GM19238 (cell line): ENCODE measurements around the gene CA4.

ENCODE experiments used
- DNase-seq: peaks from one replicate; pipeline ENCODE4 v3.0.0; 2011; ENCODE audit warnings: low spot score; ENCODE audit not compliant: insufficient read length

The CA4 gene

GRCh38 chr17:60154616-60155426 is 5.0 kb downstream of the CA4 start:
- no peak for DNase-seq

GRCh38 chr17:60155427-60155814 is 5.6 kb downstream of the CA4 start:
- no peak for DNase-seq

- DNase-seq = no peak
These were observed 6.0 kb downstream of the CA4 start for GRCh38 chr17:60155815-60156214.

- no peak for DNase-seq
These were observed 7.0 kb downstream of the CA4 start for GRCh38 chr17:60156746-60157145.

GRCh38 chr17:60157487-60158040 is 7.8 kb downstream of the CA4 start:
- DNase-seq = no peak

GRCh38 chr17:60158751-60159478 is 9.1 kb downstream of the CA4 start:
- no peak for DNase-seq

GRCh38 chr17:60159479-60159866 is 9.7 kb downstream of the CA4 start:
- DNase-seq = no peak

- DNase-seq = no peak
These were observed 11.2 kb downstream of the CA4 start for GRCh38 chr17:60160829-60161501.

- no peak for DNase-seq
These were observed 12.0 kb downstream of the CA4 start for GRCh38 chr17:60161598-60162330.

GRCh38 chr17:60163108-60163784 is 13.5 kb downstream of the CA4 start:
- no peak for DNase-seq

GRCh38 chr17:60164164-60164563 is 14.4 kb downstream of the CA4 start:
- no peak for DNase-seq

GRCh38 chr17:60164697-60165096 is 14.9 kb downstream of the CA4 start:
- no peak for DNase-seq

- DNase-seq = no peak
These were observed 15.4 kb downstream of the CA4 start for GRCh38 chr17:60165223-60165622.

GRCh38 chr17:60165971-60166370 is 16.2 kb downstream of the CA4 start:
- DNase-seq = no peak

- DNase-seq = no peak
These were observed 17.4 kb downstream of the CA4 start for GRCh38 chr17:60167065-60167741.

GRCh38 chr17:60168654-60169053 is 18.9 kb downstream of the CA4 start:
- DNase-seq = no peak

- no peak for DNase-seq
These were observed 20.4 kb downstream of the CA4 start for GRCh38 chr17:60169921-60170817.

- no peak for DNase-seq
These were observed 21.3 kb downstream of the CA4 start for GRCh38 chr17:60170835-60171752.
